GM20431 (cell line): ENCODE results near the gene CTDSPL2.
"Not testable (repeated sequence)": the region's sequence is repeated elsewhere in the genome, so short reads cannot be mapped to it uniquely, and the experiment has no call there.

Experiments
- in situ Hi-C: fragments of 300-500 bp; cut with MseI, MboI; formaldehyde crosslinking; loops from one replicate; pipeline ENCODE4 v1.15.0; 2020; ENCODE audit warnings: low sequenced_read_pairs; ENCODE audit not compliant: unreplicated experiment

CTDSPL2 gene

DNA sequence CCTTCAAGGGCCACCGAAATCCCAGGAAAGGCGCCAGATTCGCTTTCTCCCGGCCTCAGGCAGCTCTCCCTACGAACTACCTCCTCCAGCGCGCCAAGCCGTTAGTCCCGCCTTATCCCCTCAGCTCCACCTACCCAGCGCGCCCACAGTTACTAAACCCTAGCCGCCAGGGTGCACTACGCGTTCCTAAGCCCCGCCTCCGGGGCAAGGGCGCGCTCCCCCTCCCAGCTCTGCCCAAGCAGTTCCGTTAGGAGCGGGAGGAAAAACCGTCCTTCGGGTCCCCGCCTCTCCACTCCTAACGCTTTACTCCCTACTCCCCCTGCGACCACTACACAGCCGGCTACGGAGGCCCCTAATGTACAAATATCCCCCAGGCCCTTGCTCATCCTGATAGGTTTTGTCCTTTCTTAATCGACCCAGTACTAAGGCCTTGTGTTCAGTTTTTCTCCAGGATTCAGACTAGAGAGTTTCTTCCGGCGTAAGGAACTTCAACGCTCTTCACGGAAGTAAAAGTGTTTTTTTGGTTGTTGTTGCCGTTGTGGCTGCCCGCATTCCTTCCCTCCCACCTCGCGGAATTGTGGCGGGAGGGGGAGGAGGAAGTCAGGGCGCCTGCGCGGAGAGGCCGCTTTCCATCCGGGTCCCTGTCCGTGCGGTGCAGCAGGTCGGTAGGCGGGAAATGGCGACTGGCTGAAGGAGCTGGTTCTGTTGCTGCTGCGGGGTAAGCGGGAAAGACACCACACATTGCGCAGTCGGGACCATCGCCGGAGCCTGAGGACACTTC, at the start of gene CTDSPL2:
CTDSPL2 (plus strand) TSS at position 655 of the 781 bp plus-strand sequence. CDS start 31,386 bp downstream, outside the sequence.
- in situ Hi-C loops = no loop called here

DNA sequence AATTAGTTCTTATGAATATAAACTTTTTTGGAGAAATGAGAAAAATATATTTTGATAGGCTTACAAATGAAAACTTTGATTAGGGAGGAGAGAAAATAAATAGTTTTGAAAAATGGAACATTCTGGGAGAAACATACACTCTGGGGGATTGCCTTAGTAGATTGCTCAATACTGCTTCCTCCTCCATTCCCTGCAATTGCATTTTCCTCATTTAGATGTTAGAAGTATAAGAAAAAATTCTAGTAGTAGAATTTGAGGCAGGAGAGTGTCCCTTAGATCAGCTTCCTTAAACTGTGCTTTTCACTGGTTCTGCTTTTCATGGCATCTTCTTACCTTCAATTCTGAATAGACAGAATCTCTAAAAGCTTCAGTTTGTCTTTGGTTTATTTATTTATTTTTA, 46.2 kb upstream of the CTDSPL2 start:
- in situ Hi-C loops = no loop called here

DNA sequence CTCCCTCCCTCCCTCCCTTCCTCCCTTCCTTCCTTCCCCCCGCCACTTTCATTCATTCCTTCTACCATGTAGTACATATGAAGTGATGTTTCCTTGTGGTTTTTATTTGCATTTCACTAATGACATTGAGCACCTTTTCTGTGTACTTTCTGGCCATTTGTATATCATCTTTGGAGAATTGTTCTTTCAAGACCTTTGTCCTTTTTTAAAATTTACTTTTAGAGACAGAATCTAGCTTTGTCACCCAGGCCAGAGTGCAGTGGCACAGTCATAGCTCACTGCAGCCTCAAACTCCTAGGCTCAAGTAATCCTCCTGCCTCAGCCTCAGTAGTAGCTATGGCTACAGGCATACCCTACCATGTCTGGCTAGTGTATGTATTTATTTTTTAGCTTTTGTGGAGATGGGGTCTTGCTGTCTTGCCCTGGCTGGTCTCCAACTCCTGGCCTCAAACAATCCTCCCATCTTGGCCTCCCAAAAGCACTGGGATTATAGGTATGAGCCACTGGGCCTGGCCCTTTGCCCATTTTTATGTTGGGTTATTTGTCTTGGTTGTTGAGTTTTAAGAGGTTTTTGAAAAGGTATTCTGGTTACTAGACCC, 42.0 kb upstream of the CTDSPL2 start:
- in situ Hi-C loops = no loop called here

DNA sequence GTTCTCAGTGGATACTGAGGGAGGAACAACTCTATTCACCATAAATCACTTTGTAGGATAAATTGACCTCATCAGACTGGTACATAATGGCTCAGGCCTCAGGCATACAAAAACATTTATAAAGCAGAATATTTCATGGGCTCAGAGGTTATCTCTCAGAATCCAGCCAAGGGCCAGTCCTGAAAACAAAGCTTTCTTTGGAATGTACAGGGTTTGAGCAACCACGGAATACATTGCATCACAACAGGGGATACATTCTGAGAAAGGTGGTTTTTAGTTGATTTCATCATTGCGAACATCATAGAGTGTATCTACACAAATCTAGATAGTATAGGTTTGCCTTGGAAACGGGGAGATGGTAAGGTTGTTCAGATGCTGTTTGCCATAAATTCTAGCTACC, 33.4 kb upstream of the CTDSPL2 start:
- in situ Hi-C loops = no loop called here

DNA sequence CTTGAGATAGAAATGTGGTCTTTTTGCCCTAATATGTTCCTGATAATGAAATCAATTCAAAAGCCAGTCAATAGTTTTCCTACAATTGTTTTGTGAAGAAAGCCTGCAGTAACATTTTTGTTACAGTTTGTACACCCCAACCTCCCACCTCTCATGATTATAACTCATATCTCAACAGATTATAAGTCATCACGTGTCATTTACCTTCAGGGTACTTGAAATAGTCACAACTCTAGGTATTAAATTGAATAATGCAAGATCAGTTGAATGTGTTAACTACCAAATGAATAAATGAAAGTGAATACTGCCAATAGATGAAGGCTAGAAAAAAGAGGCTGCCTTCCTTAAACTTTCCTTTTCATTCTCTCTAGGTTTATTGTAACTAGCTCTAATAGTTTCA, 32.9 kb upstream of the CTDSPL2 start:
- in situ Hi-C loops = no loop called here

- in situ Hi-C loops = no loop called here
Observed at GRCh38 chr15:44397869-44398268, 29.6 kb upstream of the CTDSPL2 start.

DNA sequence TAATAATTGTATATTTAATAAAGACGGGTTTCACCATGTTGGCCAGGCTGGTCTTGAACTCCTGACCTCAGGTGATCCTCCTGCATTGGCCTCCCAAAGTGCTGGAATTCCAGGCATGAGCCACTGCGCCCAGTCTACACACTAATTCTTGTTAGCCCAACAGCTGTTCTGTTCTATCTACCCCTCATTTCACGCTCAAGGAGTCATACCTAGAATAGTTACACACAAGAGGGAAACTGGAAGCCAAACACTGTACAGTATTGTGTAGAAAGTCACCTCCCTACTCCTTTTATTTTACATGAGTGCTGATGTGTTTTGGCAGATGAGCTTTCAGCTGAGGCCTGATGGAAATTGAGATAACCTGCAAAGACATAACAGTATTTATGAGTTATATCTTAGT, 13.4 kb upstream of the CTDSPL2 start:
- in situ Hi-C loops = no loop called here

DNA sequence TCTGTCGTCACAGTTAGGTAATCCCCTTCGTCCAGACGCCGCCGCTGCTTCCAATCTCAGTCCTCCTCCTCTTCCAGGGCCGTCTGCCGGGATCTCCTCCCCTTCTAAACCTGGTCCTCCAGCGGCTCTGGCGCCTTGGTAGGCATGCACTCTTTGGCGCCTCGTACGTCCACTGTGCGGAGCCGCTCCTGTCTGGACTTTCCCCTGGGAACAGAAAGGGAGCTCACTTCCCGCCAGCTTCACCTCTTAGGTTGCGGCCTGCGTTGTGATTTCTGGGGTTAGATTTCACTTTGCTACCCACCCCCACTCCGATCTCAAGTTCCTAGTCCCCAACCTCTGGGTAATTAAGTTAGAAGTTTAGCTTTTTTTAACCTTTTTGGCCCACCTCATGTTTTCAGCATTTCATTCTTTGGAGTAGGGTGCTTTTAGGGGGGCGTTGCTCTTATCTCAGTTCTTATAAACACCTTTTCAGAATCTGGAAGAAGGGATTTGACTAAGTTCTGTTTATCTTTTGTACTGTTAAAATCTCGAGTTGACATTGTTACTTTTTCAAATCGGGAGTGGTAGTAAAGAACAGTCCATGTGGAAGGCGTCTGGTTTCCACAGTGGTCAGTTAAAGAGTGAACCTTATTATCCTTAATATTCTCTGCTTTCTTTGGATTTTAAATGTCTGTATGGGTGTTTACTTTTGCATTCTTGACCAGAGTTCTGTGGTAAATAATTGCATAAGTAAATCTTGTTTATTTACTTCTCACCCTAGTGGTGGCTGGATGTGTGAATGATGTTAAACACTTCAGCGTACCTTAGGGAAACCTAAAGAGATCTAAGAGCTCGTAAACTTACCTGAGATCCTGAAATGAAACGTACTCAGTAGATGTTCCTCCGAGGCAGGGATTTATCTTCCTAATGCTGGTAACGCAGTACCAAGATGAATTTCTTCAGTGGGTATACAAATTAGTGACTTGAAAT, 611 bp downstream of the CTDSPL2 start:
- in situ Hi-C loops = no loop called here

DNA sequence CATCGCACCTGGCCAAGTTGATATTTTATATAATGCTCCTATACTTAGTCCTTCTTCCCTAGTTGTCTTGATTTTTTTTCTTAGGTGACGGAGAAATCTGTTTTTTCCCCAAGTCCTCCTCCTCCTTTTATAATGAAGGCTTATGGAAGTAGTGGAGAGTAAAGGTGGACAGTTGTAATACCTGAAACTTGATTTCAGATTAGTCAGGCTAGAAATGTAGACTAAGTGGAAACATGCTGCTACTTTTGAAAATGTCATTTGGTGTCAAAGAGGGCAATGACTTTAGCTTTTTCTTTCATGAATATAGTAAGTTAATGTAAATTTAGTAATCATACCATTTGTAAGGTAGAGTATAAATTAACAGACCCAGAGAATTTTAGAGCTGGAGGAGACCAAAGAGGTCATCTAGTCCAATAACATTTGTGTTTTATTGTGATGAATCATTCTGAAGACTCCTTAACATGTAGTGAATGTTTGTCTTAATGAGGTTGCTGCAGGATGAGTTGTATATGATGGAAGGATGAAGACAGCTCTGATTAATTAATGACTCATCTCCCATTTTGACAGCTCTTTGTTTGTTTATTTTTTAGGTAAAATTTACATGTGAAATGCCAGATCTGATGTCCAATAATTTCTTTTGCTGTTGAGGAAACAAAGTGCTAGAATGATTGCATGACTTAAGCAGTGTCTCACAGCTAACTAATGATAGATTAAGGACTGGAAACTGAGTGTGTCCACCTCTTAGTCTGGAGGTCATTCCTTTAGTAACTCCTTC, 8.7 kb downstream of the CTDSPL2 start:
- in situ Hi-C loops = no loop called here

DNA sequence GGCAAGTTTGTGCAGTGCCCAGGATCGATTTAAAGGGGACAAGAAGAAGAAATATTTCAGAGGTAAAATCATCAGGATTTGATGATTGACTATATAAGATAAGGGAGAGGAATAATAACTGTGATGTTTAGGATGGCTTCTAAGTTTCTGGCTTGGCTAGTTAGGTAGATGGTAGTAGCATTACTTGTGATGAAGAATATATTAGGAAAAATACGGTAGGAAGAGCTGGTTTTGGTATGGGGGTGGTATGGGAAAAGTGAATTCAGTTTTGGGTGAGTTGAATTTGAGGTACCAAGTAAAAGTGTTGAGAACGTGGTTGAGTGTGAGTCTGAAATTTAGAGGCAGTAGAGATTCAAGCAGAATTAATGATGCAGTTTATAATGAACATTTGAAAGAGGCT, 11.0 kb downstream of the CTDSPL2 start:
- in situ Hi-C loops = no loop called here

DNA sequence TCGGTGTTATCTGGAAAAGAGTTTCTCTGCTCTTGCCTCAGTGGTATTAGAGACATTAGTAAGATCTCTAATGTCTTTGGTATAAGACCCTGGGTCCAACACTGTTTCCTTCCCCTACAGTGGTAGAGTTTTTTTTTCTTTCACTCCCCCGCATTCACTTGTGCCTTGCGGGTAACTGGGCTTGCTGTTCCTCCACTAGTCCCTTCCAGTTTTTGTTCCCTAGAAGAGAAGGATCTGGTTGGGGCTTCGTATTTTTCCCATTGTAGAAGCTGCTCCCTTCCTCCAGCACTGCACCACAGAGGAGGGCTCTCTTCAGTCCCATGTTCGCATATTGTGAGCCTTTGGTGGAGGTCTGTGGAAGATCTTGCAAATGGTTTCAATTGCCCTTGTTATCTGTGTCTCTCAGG, 13.7 kb downstream of the CTDSPL2 start:
- in situ Hi-C loops = no loop called here

DNA sequence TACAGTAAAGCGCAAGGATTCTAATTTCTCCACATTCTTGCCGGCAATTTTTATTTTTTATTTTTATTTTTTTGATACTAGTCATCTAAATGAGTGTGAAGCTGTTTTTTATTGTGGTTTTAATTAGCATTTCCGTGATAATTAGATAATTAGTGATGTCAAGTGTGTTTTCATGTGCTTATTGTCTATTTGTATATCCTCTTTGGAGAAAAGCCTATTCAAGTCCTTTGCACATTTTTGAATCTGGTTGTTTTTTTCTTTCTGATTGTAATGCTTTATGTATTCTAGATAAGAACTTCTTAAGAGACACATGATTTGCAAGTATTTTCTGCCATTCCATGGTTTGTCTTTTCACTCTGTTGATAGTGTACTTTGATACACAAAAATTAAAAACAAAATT, 16.1 kb downstream of the CTDSPL2 start:
- in situ Hi-C loops = no loop called here

DNA sequence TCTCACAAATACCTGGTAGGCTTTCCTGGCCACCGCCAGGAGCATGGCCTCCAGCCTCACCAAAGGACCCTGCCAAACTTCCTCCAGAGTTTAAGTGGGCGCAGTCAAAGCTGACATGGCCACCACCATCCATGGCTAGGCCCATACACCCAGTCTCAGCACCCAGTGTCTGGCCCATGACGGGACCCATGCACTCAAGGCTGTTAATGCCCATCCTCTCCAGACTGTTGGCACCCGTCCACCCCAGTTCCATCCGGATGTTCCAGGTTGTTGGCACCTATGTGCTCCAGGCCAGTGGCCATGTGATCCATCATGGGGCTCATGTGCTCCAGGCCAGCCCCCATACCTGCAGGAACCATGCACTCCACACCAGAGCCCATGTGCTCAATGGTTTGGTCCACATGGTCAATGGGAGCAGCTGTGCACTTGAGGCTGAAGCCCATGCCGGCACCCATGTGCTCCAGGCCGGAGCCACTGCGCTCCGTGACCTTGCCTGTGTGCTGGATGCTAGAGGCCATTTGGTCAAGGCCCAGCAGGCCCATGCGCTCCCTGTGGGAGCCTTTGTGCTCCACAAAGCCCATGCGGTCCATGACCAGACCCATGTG, 20.4 kb downstream of the CTDSPL2 start:
- in situ Hi-C loops = no loop called here

DNA sequence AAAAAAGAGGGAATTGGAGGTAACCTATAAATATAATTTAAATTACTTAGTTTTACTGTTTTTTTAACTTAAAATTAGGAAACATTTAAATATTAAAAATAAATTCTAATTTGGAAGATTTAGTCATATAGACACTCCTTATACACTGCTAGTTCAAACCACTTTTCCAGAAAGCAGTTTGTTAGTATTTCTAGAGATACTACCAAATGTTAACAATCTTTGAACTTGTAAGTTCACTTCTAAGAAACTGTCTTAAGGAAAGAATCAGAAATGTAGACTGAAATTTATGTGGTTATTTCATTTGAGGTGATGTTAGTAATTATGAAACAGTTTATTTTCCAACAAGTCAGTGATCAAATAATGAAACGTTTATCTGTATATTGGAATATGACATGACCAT, 22.7 kb downstream of the CTDSPL2 start:
- in situ Hi-C loops = no loop called here

GRCh38 chr15:44453578-44454283, 26.3 kb downstream of the CTDSPL2 start:
- in situ Hi-C loops = not testable (repeated sequence)

GRCh38 chr15:44458429-44458828, 31.0 kb downstream of the CTDSPL2 start:
- in situ Hi-C loops = no loop called here

GRCh38 chr15:44468709-44469385, 41.4 kb downstream of the CTDSPL2 start:
- in situ Hi-C loops = no loop called here

DNA sequence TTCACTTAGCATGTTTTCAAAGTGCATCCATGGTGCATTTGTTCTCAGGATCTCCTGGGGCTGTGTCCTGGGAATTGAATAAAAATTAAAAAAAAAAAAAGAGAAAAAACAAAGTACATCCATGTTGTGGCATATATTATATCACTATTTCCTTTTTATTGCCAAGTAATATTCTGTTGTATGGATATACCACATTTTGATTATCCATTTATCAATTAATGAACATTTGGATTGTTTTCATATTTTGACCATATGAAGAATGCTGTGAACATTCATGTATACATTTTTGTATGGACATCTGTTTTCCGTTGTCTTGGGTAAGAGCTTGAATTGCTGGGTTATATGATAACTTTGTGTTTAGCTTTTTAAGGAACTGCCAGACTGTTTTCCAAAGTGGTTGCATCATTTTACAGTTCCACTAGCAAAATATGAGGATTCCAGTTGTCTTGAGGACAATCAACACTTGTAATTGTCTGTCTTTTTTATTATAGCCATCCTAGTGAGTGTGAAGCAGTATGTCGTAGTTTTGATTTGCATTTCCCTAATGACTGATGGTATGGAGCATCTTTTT, 44.5 kb downstream of the CTDSPL2 start:
- in situ Hi-C loops = no loop called here
